Measurements from ENCODE around the gene KIF5A.

Gene KIF5A

DNA sequence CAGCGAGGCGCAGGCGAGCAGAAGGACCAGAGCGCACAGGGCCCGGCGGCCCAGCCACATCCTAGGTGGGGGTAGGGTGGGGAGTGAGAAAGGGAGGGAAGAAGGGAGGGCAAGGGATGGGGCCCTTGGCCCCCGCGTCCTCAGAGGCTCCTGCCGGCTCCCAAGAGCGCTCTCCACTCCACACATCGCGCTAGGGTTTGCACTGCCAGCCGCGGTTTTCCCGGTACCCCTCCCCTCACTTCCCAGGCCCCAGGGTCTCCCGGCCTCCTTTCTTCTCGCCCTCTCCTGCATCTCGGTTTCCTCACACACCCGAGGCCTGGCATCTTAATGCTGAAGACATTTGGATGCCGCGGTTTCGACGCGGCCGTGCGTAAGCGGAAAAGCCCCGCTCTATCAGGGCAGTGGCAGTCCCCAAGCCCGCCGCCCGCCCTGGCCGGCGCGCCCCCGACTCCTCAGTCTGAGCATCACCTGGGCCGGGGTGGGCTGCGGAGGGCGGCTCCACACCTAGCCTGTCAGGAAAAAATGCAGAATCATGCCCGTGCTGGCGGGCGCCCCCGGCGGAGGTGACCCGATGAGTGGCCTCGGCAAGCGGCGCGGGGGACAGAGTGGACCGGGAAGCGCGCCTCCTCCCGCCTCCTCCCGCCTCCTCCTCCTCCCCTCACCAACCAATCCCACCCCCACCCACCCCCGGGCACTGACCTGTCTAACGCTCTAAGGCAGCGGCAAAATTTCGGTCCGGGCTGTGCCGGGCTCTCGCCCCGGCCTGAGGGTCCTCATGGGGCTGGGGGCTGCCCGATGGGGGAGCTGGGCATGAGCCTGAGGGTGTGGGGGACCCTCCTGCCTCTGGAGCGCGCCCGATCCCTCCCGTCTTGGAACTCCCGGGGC, 82.5 kb downstream of the KIF5A start:
- no peak for DNase-seq (ENCODE audit: low read depth in 2 of 2)

- DNase-seq (ENCODE audit: low read depth in 2 of 2), result peak; percentile 49 to 57
Observed at GRCh38 chr12:57632958-57633840, 83.4 kb downstream of the KIF5A start, which contains the start of gene B4GALNT1. TSS of gene B4GALNT1 (minus strand) at chr12:57633201. CDS start at chr12:57632132, 1,069 bp downstream.

All from stimulated activated CD8-positive, alpha-beta memory T cell treated with anti-CD3 and anti-CD28 coated beads, Interleukin-2, amount 100 ng/mL, for 48 hours (primary cell).